Inferior parietal cortex (tissue), 1 donor: Measurements from ENCODE around the gene HIGD2A.
"Not testable (repeated sequence)": the region's sequence is repeated elsewhere in the genome, so short reads cannot be mapped to it uniquely, and the experiment has no call there.

Experiments used
- DNase-seq: peaks from one replicate; pipeline ENCODE4 v3.0.0-alpha.2; 2016; ENCODE audit errors: extremely low spot score

Gene HIGD2A

DNA sequence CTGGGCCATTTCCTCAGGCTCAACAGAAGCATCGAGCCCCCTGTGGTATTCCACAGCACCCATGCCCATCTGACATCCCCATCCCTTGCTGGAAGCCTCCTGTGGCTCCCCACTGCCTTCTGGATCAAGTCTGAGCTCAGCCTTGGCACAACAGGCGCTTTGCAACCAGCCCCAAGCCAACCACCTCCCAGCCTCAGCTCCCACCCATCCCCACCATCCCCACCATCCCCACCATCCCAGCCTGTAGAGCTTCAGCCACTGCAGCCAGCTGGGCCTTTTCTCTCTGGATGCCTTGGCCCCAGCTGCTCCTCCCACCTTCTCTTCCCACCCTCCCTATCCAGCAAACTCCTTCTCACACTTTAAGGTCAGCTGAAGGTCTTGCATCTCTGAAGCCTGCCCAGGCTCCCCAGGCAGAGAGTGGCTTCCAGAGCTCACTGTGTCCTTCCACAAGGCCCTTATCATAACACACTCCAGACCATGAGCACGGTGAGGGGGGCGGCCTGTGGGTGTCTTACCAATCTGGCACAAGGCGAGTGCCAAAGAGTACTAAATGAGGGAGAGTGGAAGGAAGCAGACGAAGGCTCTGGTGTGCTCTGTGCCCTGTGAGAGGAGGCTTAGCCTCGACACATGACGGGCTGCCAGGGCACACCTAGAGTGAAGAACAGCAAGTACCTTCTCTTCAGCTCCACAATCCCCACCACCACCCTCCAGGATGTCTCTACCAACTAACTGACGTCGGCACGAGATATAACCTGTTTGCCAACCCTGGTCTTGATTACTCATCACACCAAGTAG lies 6.5 kb downstream of the HIGD2A start:
- no peak for DNase-seq

DNA sequence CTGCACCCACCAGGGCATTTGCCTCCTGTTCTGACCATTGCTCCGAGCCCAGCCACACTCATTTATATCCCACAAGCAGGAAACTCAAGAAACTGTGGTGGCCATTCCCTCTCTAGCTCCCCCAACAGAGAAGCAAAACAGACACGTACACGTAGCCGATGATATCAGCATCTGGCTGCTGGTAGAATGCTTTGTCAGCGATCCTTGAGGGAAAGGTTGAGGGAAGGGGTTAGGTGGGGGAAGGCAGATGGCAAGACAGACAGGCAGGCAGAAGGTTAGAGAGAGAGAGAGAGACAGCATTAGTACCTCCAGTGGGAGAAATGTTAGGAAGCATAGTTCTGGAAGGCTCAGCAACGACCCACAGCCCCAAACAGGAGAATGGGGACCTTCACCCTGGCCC lies 7.8 kb downstream of the HIGD2A start:
- DNase-seq = no peak

DNA sequence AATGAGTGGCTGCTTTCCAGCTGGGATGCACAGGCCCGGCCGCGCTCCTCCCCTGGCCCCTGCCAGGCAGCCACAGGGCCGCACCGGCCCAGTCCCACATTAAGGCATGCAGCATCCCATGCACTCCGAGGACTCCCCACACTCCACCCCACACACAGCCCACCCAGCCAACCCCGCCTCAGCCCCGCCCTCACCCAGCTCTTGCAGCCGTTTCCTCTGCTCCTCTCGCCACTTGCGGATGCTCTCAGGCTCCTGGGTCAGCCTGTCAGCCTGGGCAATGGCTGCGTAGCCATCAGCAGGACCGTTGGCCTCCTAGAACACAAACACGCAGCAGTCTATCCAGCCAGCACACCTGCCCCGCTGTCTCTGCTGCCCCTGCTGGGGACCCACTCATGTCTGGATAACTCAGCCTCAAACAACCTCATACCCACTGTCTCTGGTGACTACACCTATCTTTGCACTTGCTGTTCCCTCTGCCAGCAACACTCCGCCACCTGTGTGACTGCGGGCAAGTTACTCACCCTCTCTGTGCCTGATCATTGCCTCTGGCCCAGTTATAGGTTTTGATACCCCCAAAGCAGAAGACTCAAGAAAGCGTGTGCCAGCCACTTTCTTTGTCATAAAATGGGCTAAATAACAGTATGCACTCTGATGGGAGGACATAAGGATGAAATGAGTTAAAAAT lies 9.3 kb downstream of the HIGD2A start:
- no peak for DNase-seq

DNA sequence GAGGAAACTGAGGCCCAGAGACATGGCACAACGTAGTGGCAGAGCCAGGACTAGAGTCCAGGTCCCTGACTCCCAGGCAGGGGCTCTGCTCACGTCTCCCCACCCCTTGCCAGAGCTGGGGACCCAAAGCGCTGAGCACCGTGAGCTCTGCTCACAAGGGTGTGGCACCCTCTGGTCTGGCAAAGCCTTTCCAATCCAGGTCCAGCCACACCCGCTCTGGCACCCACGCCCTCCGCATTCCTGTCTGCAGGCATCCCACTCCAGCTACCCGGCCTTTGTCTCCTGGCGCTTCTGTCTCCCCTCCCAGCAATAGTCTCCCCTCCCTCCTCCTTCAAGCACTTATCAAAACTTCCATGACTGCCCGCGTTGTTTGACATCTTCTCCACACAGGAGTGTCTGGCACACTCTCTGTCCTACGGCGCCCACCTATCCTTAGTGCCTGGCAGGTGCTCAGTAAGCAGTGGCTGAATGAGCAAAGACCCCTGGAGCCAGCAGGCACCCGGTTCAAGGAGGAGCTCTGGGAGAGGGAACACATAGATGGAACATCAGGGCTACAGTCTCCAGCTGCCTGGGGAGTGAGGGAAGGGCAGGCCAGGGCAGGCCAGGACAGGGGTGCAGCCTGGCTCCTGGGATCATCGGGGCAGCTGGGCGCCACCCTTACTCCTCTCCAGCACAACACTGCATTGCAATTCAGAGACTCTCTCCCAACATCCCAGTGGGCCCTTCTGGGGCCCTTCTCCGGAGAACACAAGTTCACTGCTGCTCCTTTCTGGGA lies 12.0 kb downstream of the HIGD2A start:
- no peak for DNase-seq

DNA sequence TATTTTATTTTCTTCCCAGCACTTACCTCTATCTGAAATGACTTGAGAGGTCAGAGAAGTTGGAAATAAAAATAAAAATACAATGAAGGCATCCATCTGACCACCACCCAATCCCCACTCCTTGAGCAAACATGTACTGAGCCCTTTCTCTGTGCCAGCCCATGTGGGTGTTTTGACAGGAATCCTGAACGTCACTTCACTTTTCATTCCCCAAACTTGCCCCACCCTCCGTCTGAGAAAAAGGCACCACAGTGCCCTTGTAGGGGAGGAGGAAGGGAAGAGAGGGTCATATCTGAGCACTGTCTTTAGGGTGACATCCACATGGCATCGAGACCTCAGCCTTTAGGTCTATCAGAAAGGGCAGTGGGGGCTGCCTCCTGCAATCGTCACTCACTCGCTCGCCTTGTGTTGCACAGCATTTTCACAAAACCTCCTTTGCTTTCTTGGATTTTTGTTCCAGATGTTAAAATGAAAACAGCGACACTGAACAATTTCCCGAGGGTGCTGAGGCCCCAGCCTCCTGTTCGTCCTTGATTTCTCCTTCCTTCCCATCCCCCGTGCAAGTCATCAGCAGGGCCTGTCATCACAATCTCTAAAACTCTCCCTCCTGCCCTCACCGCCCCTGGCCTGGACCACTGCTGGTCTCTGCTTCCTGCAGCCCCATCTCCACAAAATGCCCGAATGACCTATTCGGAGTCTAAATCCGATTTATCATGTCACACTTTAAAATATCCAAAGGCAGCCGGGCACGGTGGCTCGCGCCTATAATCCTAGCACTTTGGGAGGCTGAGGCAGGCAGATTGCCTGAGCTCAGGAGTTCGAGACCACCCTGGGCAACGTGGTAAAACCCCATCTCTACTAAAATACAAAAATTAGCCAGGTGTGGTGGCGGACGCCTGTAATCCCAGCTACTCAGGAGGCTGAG lies 13.0 kb downstream of the HIGD2A start:
- no peak for DNase-seq

DNA sequence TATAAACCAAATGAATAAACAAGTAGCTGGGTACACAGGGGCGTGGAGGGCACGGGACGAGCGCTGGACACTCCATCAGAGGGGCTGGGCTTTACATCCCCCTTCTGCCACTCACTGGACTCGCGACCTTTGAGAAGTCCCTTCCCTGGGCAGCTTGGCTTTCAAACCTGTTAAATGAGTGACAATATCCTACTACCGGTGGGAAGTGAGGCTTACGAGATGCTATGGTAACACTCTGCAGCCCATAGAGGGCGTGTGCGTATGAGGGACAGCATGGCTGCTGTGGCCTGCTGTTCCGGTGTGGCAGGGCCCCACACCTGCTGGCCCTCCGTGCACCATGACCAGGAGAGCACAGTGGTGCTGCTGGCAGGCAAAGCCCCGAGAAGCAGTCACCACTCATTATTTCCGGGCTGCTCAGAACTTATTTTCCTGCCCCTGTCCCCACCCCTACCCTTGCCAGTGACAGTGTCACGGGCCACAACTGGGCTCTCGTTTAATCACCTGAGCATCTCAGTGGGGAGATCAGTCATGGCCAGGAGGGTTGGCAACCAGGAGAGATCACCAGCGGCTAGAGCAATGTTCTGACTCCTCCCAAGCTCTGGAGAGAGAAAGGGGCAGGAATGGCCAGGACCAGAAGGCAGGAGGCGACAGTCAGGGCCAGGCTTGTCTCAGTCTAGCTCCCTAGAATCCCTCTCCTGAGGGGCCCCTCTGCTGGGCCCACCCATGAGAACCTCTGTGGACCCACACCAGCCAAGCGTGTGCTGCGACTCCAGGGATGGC lies 17.3 kb downstream of the HIGD2A start:
- no peak for DNase-seq

DNA sequence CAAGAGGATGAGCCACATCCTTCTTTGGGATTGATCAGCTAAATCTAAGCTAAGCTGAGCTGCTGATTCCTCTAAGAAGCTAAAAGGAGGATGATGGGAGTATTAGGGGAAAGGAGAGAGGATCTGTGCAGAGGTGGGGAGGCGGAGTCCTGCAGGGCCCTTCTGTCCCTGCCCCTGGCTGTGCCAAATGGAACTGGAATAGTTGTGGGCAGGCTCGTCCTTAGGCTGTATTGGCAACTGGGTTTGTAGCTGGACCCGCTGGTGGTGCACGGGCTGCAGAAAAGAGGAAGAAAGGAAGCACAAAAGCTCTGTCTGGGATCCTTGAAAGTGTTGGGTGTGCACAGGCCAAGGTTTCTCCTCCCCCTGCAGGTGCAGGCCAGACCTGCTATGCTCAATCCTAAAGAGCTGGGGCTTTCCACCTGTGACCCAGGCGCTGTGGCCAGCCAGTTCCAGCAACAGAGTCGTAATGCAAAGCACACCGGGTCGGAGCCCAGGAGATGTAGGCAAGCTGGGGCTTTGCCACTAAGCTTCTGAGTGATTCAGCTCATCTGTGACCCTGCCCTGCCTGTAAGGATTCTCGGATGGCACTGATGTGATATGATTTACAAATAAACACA lies 18.0 kb downstream of the HIGD2A start:
- DNase-seq = no peak

DNA sequence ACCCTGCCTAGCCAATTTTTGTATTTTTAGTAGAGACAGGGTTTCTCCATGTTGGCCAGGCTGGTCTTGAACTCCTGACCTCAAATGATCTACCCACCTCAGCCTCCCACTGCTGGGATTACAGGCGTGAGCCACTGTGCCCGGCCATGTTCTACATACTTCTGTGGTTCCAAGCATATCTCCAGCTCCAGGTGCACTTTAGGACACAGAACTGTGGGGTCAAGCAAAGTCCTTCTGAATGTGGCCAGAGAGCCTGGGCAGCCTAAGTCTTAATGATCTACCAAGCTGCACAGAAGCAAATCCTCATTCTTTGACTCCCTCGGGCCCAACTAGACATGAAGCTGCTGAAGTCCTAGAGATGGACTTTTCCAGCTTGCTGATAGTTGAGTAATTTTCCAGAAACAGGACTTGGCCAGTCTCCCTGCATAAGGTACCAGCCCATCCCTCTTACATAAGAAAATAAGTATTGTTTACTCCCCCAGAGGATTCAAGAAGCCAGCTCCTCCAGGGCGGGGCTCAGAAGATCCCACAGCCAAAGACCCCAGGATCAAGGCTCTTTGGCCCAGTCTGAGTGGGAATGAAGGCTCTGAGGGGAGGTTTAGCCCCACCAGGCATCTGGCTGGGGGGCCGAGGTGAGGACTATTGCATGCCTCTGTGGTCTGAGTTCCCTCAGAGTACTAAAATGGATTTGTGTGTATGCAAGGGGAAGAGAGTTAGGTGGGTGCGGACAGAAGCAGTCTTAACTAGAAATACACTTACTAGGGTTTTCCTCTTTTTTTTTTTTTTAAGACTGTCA lies 19.1 kb downstream of the HIGD2A start:
- DNase-seq = peak; percentile 37

DNA sequence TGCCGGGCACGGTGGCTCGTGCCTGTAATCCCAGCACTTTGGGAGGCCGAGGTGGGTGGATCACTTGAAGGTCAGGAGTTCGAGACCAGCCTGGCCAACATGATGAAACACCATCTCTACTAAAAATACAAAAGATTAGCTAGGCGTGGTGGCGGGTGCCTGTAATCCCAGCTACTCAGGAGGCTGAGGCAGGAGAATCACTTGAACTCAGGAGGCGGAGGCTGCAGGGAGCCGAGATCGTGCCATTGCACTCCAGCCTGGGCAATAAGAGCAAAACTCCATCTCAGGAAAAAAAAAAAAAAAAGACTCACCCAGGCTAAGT lies 19.7 kb downstream of the HIGD2A start:
- not testable (repeated sequence) for DNase-seq

DNA sequence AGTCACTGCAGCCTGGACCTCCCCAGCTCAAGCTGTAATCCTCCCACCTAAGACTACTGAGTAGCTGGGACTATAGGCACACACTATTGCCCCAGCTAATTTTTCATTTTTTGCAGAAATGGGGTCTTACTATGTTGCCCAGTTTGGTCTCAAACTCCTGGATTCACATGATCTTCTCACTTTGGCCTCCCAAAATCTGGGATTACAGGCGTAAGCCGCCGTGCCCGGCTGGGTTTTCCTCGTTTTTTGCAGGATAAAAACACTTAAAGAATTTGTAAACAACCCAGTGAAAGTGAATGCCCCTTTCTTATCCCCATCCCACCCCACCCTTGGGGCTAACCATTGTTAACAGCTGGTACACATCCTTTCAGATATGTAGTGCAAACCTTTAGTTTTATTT lies 20.0 kb downstream of the HIGD2A start:
- DNase-seq = no peak

DNA sequence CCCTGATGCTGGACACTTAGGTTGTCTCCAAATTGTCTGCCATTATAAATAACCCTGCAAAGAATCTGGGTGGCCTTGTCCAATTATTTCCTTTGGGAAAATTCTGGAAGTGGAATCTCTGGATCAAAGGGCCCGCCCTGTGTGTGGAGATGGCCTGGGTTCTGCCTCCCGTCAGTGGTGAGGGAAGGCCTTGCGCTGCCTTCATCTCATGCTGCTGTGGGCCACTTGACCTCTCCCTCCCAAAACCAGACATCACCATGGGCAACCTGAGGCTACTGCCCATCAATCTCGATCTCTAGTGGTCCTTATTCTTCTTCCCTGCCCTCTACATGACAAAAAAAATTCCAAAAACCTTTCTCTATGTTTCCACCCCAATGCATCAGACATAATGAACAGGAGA lies 21.2 kb downstream of the HIGD2A start:
- no peak for DNase-seq

DNA sequence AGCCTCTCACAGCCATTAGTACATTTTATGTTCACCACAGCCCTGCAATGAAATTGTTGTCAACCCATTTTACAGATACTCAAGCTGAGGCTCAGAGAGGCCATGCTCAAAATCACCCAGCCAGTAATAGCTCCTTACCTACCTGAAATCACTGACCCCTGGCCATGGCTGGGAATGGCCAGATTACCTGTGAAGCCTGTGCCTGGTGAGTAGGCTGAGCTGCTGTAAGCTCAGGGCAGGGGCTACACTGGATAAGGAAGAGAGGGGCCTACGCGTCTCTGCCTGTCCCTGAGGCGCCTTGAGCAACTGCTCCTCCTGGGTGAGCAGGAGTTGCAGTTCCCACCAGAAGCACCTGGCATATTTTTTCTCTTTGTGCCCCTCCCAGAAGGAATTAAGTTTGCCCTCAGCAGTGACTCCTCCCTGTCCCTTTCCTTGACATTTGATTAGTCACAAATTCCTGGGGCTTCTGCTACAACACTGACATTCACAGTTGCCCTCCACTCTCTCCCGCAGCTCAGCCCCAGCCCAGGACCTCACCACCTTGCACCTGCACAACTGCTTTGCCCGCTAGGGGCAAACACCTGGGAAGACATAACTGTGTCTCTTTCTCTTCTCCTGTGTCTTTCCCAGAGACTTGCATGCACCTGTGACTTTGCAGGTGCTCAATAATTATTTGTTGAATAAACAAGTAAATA lies 22.1 kb downstream of the HIGD2A start:
- no peak for DNase-seq

DNA sequence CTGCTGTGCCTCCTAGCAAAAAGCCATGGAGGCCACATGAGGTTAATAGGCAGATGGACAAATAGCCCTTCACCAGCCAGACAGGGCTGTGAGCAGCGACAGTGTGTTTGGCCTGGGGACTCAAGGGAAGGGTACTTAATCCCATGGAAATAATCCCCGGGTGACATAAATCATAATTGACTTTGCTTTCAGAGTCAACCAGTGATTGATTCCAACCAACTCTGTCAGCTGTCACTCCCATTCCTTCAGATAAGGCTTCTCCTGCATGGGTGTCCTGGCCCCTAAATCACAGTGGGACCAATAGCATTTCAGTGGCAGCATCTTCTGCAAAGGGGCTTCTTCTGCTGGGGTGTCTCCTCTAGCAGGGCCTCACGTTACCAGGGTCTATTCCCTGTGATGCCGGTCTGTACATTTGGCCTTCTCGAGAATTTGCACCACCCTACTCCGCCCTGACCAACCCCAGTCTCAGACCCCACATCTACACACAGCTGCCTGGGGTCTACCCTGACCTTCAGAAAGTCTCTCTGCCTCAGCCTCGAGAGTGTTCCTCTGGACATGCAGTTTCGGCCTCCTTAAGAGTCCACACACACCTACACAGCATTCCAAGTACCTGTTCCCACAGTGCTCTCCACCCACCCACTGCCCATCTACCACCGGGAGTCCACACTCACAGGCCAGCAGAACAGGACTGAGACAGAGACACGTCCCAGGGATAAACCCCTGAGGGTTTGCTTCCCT lies 24.1 kb downstream of the HIGD2A start:
- no peak for DNase-seq

DNA sequence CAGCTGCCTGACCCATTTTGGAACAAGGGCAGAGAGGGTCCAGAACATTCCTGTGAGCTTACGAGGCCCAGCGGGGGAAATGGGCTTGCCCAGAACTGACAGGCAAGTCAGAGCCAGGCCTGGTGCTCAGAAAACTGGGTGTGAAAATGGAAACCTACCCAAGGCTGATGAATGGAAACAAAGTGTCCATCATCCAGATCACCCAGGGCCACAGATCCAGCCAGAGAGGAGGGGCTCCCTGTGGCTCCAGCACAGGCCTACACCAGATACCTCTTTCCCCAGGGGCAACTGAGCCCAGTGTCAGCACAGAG lies 24.7 kb downstream of the HIGD2A start:
- no peak for DNase-seq

DNA sequence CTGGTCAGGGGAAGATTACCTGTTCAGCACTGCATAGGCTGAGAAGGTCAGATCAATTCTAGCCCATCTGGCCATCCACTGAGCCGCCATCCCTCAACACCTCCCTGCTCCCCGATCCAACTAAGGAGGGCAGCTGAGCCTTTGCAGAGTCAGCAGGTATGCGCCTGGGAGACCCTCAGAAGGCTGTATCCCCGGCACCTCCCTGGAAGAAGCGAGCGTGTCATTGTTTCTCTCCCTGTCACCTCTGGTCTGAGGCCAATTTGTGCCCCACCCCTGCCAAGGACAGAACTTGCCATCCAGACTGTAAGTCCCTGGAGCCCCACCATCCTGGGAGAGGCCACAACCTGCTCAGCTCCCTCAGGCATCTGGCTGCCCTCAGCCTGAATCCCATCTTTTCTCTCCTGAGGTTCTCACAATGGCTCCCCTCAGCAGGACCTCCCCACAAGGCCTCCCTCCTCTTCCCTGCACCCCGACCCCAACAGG lies 25.2 kb downstream of the HIGD2A start:
- no peak for DNase-seq

DNA sequence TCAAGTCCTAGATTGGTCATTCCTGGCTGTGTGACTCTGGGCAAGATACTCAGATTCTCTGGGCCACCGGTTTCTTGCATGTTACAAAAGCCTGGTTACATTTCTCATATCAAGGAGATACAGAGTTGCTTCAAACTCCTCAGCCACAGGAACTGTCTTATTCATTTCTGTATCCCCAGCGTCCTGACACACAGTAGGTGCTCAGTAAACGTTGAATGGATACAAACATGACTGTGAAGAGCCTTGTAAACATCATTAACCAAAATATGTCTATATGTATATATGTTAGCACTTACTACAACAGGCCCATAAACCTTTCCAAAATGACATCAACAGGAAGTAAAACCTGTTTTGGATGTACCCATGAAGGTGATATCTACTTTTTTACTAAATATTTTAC lies 26.2 kb downstream of the HIGD2A start:
- no peak for DNase-seq

DNA sequence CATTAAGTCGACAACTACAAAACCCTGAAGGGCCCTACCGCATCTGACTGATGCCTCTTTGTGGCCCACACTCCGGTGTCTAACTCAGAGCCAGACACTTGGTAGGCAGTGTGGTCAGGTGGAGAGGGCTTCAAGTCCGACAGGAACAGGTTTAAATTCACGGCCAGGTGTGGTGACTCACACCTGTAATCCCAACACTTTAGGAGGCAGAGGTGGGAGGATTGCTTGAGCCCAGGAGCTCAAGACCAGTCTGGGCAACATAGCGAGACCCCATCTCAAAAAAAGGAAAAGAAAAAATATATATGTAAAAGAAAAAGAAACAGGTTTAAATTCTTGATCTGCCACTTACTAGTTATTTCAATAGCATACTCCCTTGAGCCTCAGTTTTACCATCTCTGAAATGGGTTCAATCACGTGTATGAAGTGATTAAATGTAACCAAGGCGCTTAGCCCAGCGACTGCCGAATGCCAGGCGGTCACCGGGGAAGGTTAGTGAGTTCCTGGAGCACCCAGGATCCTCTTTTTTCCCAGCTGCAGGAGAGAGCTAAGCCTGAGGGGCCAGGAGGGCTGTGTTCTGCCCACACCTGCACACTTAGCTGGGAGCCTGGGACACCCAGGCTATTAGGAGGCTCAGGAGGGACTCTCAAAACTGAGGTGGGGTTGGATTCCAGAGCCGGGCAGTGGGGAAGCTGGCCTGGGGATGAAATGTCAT lies 26.8 kb downstream of the HIGD2A start:
- DNase-seq = no peak
